Sigmoid colon (tissue), 7 donors: ENCODE measurements around the gene HELLS. TPM values are rescaled to one million over a fixed set of nuclear protein-coding genes. Genes with fewer than 3 reads are reported as not detected.

Experiments used
- DNase-seq: peaks from one replicate; pipeline ENCODE4 v3.0.0-alpha.2; 2019
- H3K27ac ChIP-seq, 4 donors: fragments of 200-600 bp; sonication (generic); one replicate each; pipeline ENCODE4 v1.5.1; 2016 to 2019; ENCODE audit warnings: mild to moderate bottlenecking in 1 of 4
- H3K27me3 ChIP-seq, 3 donors: fragments of 200-600 bp; sonication (generic); one replicate each; pipeline ENCODE4 v1.5.1; 2019; ENCODE audit warnings: mild to moderate bottlenecking in 1 of 3
- H3K36me3 ChIP-seq, 4 donors: fragments of 200-600 bp; sonication (generic); one replicate each; pipeline ENCODE4 v1.5.1; 2016 to 2019
- H3K4me1 ChIP-seq, 4 donors: fragments of 200-600 bp; sonication (generic); one replicate each; pipeline ENCODE4 v1.5.1; 2017 to 2019
- H3K4me3 ChIP-seq, 4 donors: fragments of 200-600 bp; sonication (generic); one replicate each; pipeline ENCODE4 v1.5.1; 2017 to 2019; ENCODE audit warnings: mild to moderate bottlenecking in 2 of 4, moderate library complexity in 1 of 4
- H3K9me3 ChIP-seq, 4 donors: fragments of 200-600 bp in 3 of 4; sonication (generic) in 3 of 4; one replicate each; pipeline versions ENCODE4 v1.5.1 to v1.6.1; 2013 to 2019
- CTCF ChIP-seq, 4 experiments: fragments of 450-650 bp in 3 of 4; fragments of 200-600 bp in 1 of 4; IDR thresholded peaks; one replicate each; pipeline ENCODE4 v1.5.1; 2016 to 2019; ENCODE audit warnings: antibody characterized with exemption in 4 of 4, mild to moderate bottlenecking in 3 of 4, moderate library complexity in 2 of 4
- EP300 ChIP-seq, 4 donors: sonication (generic); formaldehyde crosslinking; IDR thresholded peaks; one replicate each; pipeline ENCODE4 v1.6.1; 2017; ENCODE audit warnings: antibody characterized with exemption in 4 of 4
- POLR2A ChIP-seq, 2 donors: fragments of 450-650 bp; IDR thresholded peaks; one replicate each; pipeline ENCODE4 v1.6.1; 2016; ENCODE audit warnings: antibody characterized with exemption in 2 of 2, mild to moderate bottlenecking in 2 of 2, moderate library complexity in 2 of 2
- POLR2AphosphoS5 ChIP-seq, 4 donors: sonication (generic); formaldehyde crosslinking; IDR thresholded peaks; one replicate each; pipeline ENCODE4 v1.6.1; 2017; ENCODE audit warnings: antibody characterized with exemption in 4 of 4
- WGBS, 2 donors: extraction: QIAGEN DNeasy Blood & Tissue Kit; methylation state at CpG; one replicate each; pipeline ENCODE4 v1.1.7; 2013; 5-methylcytosine and 5-hydroxymethylcytosine counted together
- intact Hi-C: fragments of 100-400 bp; cut with DNase I; formaldehyde crosslinking; loops from one replicate; pipeline ENCODE4 v1.15.1; 2023
- polyA plus RNA-seq, 3 donors: library from polyadenylated mRNA; stranded (reverse); fragments of 200-250 nt; gene quantifications; one replicate each; pipeline ENCODE4 v1.2.3, GENCODE V29; 2013
- total RNA-seq, 4 donors: library from RNA; depleted of rRNA; stranded (reverse); fragments of >200 nt; gene quantifications; one replicate each; pipeline ENCODE4 v1.1.0, GENCODE V29; 2016
- donor health status: healthy with polysubstance abuse.
- donor health status: Bipolar disorder and iron deficiency.
- donor health status: healthy.

HELLS gene
- total and polyA plus RNA-seq, 7 donors = 0.99 to 11.8 (median 1.6) TPM

- H3K36me3 ChIP-seq = no peaks in the 10 kb centered on the region
- intact Hi-C loops = no loop called here
- H3K4me3 ChIP-seq = no peak overlapping the region
- H3K9me3 ChIP-seq = peaks cover 0 to 8% (median 3%) of the 10 kb centered on the region in 4 donors
- TF ChIP-seq CTCF (IDR thresholded peaks at IDR 0.05) (no peak), POLR2AphosphoS5 (IDR thresholded peaks at IDR 0.05) (no peak), POLR2A (IDR thresholded peaks at IDR 0.05) (no peak), EP300 (IDR thresholded peaks at IDR 0.05) (no peak)
- 85 to 90% methylated on average over 4 of the region's 4 CpGs for WGBS, 2 donors
- H3K27me3 ChIP-seq = no peaks in the 10 kb centered on the region
- DNase-seq = no peak
- no peaks in the 10 kb centered on the region for H3K4me1 ChIP-seq
- H3K27ac ChIP-seq = no peak overlapping the region
These were observed 95.9 kb downstream of the HELLS start for GRCh38 chr10:94641480-94641879.

- 26 to 75% methylated on average over 1 of the region's 1 CpG for WGBS, 2 donors
- Histone ChIP-seq H3K27ac (no peak overlapping the region), H3K4me3 (no peak overlapping the region), H3K27me3 (no peaks in the 10 kb centered on the region), H3K36me3 (no peaks in the 10 kb centered on the region), H3K4me1 (no peaks in the 10 kb centered on the region), H3K9me3 (no peaks in the 10 kb centered on the region)
- DNase-seq = no peak
- intact Hi-C loops = no loop called here
- TF ChIP-seq POLR2AphosphoS5 (IDR thresholded peaks at IDR 0.05) = no peak
- no peak for TF ChIP-seq EP300 (IDR thresholded peaks at IDR 0.05)
- TF ChIP-seq CTCF (IDR thresholded peaks at IDR 0.05) = no peak
- no peak for TF ChIP-seq POLR2A (IDR thresholded peaks at IDR 0.05)
These were observed 98.8 kb downstream of the HELLS start for GRCh38 chr10:94644352-94644751.

- Histone ChIP-seq H3K36me3 (no peaks in the 10 kb centered on the region), H3K4me3 (no peak overlapping the region), H3K9me3 (no peaks in the 10 kb centered on the region), H3K4me1 (no peaks in the 10 kb centered on the region), H3K27ac (no peak overlapping the region), H3K27me3 (no peaks in the 10 kb centered on the region)
- DNase-seq = no peak
- 62 to 73% methylated on average over 2 of the region's 2 CpGs for WGBS, 2 donors
- TF ChIP-seq POLR2A (IDR thresholded peaks at IDR 0.05) (no peak), POLR2AphosphoS5 (IDR thresholded peaks at IDR 0.05) (no peak), CTCF (IDR thresholded peaks at IDR 0.05) (no peak), EP300 (IDR thresholded peaks at IDR 0.05) (no peak)
- intact Hi-C loops = no loop called here
These were observed 99.7 kb downstream of the HELLS start for GRCh38 chr10:94645285-94645684.

Other genes starting within 250 kb of the HELLS start
- 10 to 100 TPM; 14.1 to 17.8 (median 15.9) TPM for gene NOC3L, start 182.8 kb upstream of the HELLS start, total RNA-seq
- 1 to 10 TPM; 1.8 to 8.3 (median 2.8) TPM for gene NOC3L, start 182.8 kb upstream of the HELLS start, polyA plus RNA-seq
- gene TBC1D12, start 143.2 kb upstream of the HELLS start, total RNA-seq = 10 to 100 TPM; 16.3 to 24.4 (median 19.1) TPM
- gene TBC1D12, start 143.2 kb upstream of the HELLS start, polyA plus RNA-seq = 10 to 100 TPM in 2 of 3 donors, 1 to 10 TPM in 1; 5.5 to 13.2 (median 10.8) TPM
- not detected for gene CYP2C18, start 137.9 kb downstream of the HELLS start, total RNA-seq
- 1 to 10 TPM; 2.1 to 4.1 (median 3.0) TPM for gene CYP2C18, start 137.9 kb downstream of the HELLS start, polyA plus RNA-seq
- not detected for gene CYP2C19, start 216.9 kb downstream of the HELLS start, total RNA-seq
- under 1 TPM in 1 of 3 donors, not detected in 2; 0.19 TPM for gene CYP2C19, start 216.9 kb downstream of the HELLS start, polyA plus RNA-seq